ENCODE results near the gene HLA-DRB5.

The HLA-DRB5 gene

DNA sequence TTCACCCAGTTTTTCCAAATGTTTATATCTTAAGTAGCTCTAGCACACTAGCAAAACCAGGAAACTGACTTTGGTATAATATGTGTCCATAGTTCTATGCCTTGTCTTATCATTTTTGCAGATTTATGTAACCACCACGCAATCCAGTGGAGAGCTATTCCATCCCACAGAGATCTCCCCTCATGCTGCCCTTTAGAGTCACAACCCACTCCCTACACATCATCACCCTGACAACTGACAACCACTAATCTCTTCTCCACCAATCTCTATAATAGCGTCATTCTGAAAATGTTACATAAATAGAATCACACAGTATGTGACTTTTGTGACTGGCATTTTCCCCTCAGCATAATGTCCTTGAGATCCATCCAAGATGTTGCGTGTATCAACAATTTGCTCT lies 29.1 kb downstream of the HLA-DRB5 start:
- H3K18ac ChIP-seq (ENCODE audit: low read length): no peak overlapping the region
- H3K79me1 ChIP-seq (ENCODE audit: low read depth, low read length): no peaks in the 10 kb centered on the region
- H2AK5ac ChIP-seq (ENCODE audit: low read depth, low read length): no peak overlapping the region
- DNase-seq (ENCODE audit: low spot score): no peak
- H2BK12ac ChIP-seq (ENCODE audit: low read length): no peak overlapping the region
- H4K8ac ChIP-seq (ENCODE audit: low read depth, low read length): no peak overlapping the region
- no peak overlapping the region for H3K27ac ChIP-seq (replicated peaks; ENCODE audit: low read length)
- H3K36me3 ChIP-seq (replicated peaks in 1 of 2; ENCODE audit: control insufficient read depth in 2 of 2, insufficient read depth in 2 of 2, low read length in 2 of 2): no peaks in the 10 kb centered on the region
- H3K23ac ChIP-seq (ENCODE audit: low read depth, low read length, poor library complexity): no peak overlapping the region
- no peak overlapping the region for H2BK5ac ChIP-seq (ENCODE audit: low read length)
- H3K9me3 ChIP-seq (replicated peaks in 1 of 2; ENCODE audit: control insufficient read depth in 2 of 2, insufficient read depth in 1 of 2, low read depth in 1 of 2, low read length in 2 of 2): no peaks in the 10 kb centered on the region
- H3K4me2 ChIP-seq (ENCODE audit: insufficient read depth, low read length, poor library complexity, severe bottlenecking): no peak overlapping the region
- no peak overlapping the region for H2BK15ac ChIP-seq (ENCODE audit: low read length)
- no peak overlapping the region for H3K9ac ChIP-seq (ENCODE audit: low read depth, low read length, poor library complexity)
- H3K27me3 ChIP-seq (ENCODE audit: control insufficient read depth in 3 of 3, insufficient read depth in 3 of 3, low read depth in 1 of 3, low read length in 3 of 3): no peaks in the 10 kb centered on the region
- no peak overlapping the region for H3K14ac ChIP-seq (ENCODE audit: low read length)
- H3K4ac ChIP-seq (ENCODE audit: low read length): no peak overlapping the region
- no peak overlapping the region for H2AFZ ChIP-seq (ENCODE audit: low read length)
- H3K4me3 ChIP-seq (ENCODE audit: low read length in 2 of 2): no peak overlapping the region
- no CpG with 5 or more reads among the region's 3 CpGs for WGBS, 2 donors (ENCODE audit: extremely low coverage in 2 of 2, insufficient read length in 2 of 2, insufficient replicate concordance in 1 of 2)
- no peak overlapping the region for H4K91ac ChIP-seq (ENCODE audit: low read depth, low read length, poor library complexity)
- no peak overlapping the region for H2BK120ac ChIP-seq (ENCODE audit: low read depth, low read length)
- no peaks in the 10 kb centered on the region for H3K4me1 ChIP-seq (ENCODE audit: control insufficient read depth in 2 of 2, insufficient read depth in 1 of 2, low read depth in 1 of 2, low read length in 2 of 2)

DNA sequence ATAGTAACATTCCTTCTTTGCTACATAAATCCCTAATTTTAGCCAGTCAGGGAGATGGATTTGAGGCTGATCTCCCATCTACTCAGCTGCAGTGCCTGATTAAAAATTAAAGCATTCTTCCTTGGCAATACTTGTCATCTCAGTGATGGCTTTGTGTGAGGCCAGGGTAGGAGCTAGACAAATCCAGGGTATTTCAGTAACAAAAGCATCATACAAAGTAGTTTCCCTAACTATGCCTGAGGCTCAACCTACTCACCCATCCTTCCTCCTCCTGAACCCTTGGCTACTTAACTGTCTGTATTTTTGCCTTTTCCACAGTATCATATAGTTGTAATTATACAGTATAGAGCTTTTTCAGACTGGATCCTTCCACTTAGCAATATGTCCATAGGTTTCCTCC lies 37.7 kb downstream of the HLA-DRB5 start:
- Histone ChIP-seq H3K27me3 (ENCODE audit: control insufficient read depth in 3 of 3, insufficient read depth in 3 of 3, low read depth in 1 of 3, low read length in 3 of 3) (no peaks in the 10 kb centered on the region), H3K4me1 (ENCODE audit: control insufficient read depth in 2 of 2, insufficient read depth in 1 of 2, low read depth in 1 of 2, low read length in 2 of 2) (no peaks in the 10 kb centered on the region), H3K36me3 (replicated peaks in 1 of 2; ENCODE audit: control insufficient read depth in 2 of 2, insufficient read depth in 2 of 2, low read length in 2 of 2) (no peaks in the 10 kb centered on the region), H2BK15ac (ENCODE audit: low read length) (no peak overlapping the region), H4K91ac (ENCODE audit: low read depth, low read length, poor library complexity) (no peak overlapping the region), H3K4me2 (ENCODE audit: insufficient read depth, low read length, poor library complexity, severe bottlenecking) (no peak overlapping the region), H2BK120ac (ENCODE audit: low read depth, low read length) (no peak overlapping the region), H3K9ac (ENCODE audit: low read depth, low read length, poor library complexity) (no peak overlapping the region), H2AFZ (ENCODE audit: low read length) (no peak overlapping the region), H3K79me1 (ENCODE audit: low read depth, low read length) (no peaks in the 10 kb centered on the region), H3K18ac (ENCODE audit: low read length) (no peak overlapping the region), H2BK5ac (ENCODE audit: low read length) (no peak overlapping the region), H3K4ac (ENCODE audit: low read length) (no peak overlapping the region), H2BK12ac (ENCODE audit: low read length) (no peak overlapping the region), H3K14ac (ENCODE audit: low read length) (no peak overlapping the region), H2AK5ac (ENCODE audit: low read depth, low read length) (no peak overlapping the region), H3K9me3 (replicated peaks in 1 of 2; ENCODE audit: control insufficient read depth in 2 of 2, insufficient read depth in 1 of 2, low read depth in 1 of 2, low read length in 2 of 2) (no peaks in the 10 kb centered on the region), H4K8ac (ENCODE audit: low read depth, low read length) (no peak overlapping the region), H3K27ac (replicated peaks; ENCODE audit: low read length) (no peak overlapping the region), H3K4me3 (ENCODE audit: low read length in 2 of 2) (no peak overlapping the region), H3K23ac (ENCODE audit: low read depth, low read length, poor library complexity) (no peak overlapping the region)
- DNase-seq (ENCODE audit: low spot score): no peak

DNA sequence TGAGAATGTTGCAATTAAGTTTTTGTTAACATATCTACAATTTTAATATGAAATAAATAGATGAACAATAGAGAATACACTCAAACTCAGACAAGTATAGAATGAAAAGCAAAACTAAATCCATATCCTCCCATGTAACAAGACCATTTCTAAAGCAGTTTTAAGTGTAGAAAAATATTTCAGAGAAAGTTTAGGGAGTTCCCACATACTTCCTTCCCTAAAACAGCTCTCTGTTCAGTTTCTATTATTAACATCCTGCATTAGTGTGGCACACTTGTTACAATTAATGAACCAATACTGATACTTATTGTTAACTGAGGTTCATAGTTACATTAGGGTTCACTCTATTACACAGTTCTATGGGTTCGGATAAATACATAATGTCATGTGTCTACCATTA lies 38.4 kb downstream of the HLA-DRB5 start:
- Histone ChIP-seq H3K18ac (ENCODE audit: low read length) (no peak overlapping the region), H3K27ac (replicated peaks; ENCODE audit: low read length) (no peak overlapping the region), H3K4me2 (ENCODE audit: insufficient read depth, low read length, poor library complexity, severe bottlenecking) (no peak overlapping the region), H3K4me1 (ENCODE audit: control insufficient read depth in 2 of 2, insufficient read depth in 1 of 2, low read depth in 1 of 2, low read length in 2 of 2) (no peaks in the 10 kb centered on the region), H3K23ac (ENCODE audit: low read depth, low read length, poor library complexity) (no peak overlapping the region), H3K36me3 (replicated peaks in 1 of 2; ENCODE audit: control insufficient read depth in 2 of 2, insufficient read depth in 2 of 2, low read length in 2 of 2) (no peaks in the 10 kb centered on the region), H2BK5ac (ENCODE audit: low read length) (no peak overlapping the region), H2AFZ (ENCODE audit: low read length) (no peak overlapping the region), H3K79me1 (ENCODE audit: low read depth, low read length) (no peaks in the 10 kb centered on the region), H2BK15ac (ENCODE audit: low read length) (no peak overlapping the region), H4K8ac (ENCODE audit: low read depth, low read length) (no peak overlapping the region), H2AK5ac (ENCODE audit: low read depth, low read length) (no peak overlapping the region), H2BK12ac (ENCODE audit: low read length) (no peak overlapping the region), H2BK120ac (ENCODE audit: low read depth, low read length) (no peak overlapping the region), H4K91ac (ENCODE audit: low read depth, low read length, poor library complexity) (no peak overlapping the region), H3K4ac (ENCODE audit: low read length) (no peak overlapping the region), H3K27me3 (ENCODE audit: control insufficient read depth in 3 of 3, insufficient read depth in 3 of 3, low read depth in 1 of 3, low read length in 3 of 3) (no peaks in the 10 kb centered on the region), H3K9me3 (replicated peaks in 1 of 2; ENCODE audit: control insufficient read depth in 2 of 2, insufficient read depth in 1 of 2, low read depth in 1 of 2, low read length in 2 of 2) (no peaks in the 10 kb centered on the region), H3K9ac (ENCODE audit: low read depth, low read length, poor library complexity) (no peak overlapping the region), H3K4me3 (ENCODE audit: low read length in 2 of 2) (no peak overlapping the region), H3K14ac (ENCODE audit: low read length) (no peak overlapping the region)
- DNase-seq (ENCODE audit: low spot score): no peak
- WGBS, 2 donors (ENCODE audit: extremely low coverage in 2 of 2, insufficient read length in 2 of 2, insufficient replicate concordance in 1 of 2): no CpG with 5 or more reads among the region's 1 CpG

DNA sequence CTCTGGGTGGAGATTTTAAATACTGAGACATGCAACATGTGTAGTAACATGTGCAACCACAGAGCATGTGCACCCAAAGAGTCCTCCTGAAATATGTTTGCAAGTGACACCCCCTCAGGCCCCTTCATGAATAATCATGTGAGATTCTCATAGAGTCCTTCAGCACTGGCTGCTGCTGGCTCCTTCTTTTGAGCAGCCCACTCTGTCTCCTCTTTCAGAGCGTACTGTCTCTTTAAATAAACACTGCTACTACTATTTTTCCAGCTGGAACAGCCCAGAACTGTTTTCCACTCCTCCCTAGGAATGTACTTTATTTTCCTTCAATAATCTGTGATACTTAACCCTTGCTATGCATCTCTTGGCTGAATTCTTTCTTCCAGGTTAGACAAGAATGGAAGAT lies 42.0 kb downstream of the HLA-DRB5 start:
- no peak overlapping the region for H2BK120ac ChIP-seq (ENCODE audit: low read depth, low read length)
- H3K4me3 ChIP-seq (ENCODE audit: low read length in 2 of 2): no peak overlapping the region
- no peak overlapping the region for H2AFZ ChIP-seq (ENCODE audit: low read length)
- no peak overlapping the region for H3K18ac ChIP-seq (ENCODE audit: low read length)
- H2BK5ac ChIP-seq (ENCODE audit: low read length): no peak overlapping the region
- H3K4ac ChIP-seq (ENCODE audit: low read length): no peak overlapping the region
- no peaks in the 10 kb centered on the region for H3K36me3 ChIP-seq (replicated peaks in 1 of 2; ENCODE audit: control insufficient read depth in 2 of 2, insufficient read depth in 2 of 2, low read length in 2 of 2)
- H4K91ac ChIP-seq (ENCODE audit: low read depth, low read length, poor library complexity): no peak overlapping the region
- H3K27me3 ChIP-seq (ENCODE audit: control insufficient read depth in 3 of 3, insufficient read depth in 3 of 3, low read depth in 1 of 3, low read length in 3 of 3): no peaks in the 10 kb centered on the region
- H4K8ac ChIP-seq (ENCODE audit: low read depth, low read length): no peak overlapping the region
- H3K4me2 ChIP-seq (ENCODE audit: insufficient read depth, low read length, poor library complexity, severe bottlenecking): no peak overlapping the region
- no peak for DNase-seq (ENCODE audit: low spot score)
- H2BK12ac ChIP-seq (ENCODE audit: low read length): no peak overlapping the region
- no peak overlapping the region for H2BK15ac ChIP-seq (ENCODE audit: low read length)
- no CpG with 5 or more reads among the region's 1 CpG for WGBS, 2 donors (ENCODE audit: extremely low coverage in 2 of 2, insufficient read length in 2 of 2, insufficient replicate concordance in 1 of 2)
- H3K79me1 ChIP-seq (ENCODE audit: low read depth, low read length): peaks cover 2% of the 10 kb centered on the region
- H3K9ac ChIP-seq (ENCODE audit: low read depth, low read length, poor library complexity): no peak overlapping the region
- no peaks in the 10 kb centered on the region for H3K9me3 ChIP-seq (replicated peaks in 1 of 2; ENCODE audit: control insufficient read depth in 2 of 2, insufficient read depth in 1 of 2, low read depth in 1 of 2, low read length in 2 of 2)
- no peak overlapping the region for H3K14ac ChIP-seq (ENCODE audit: low read length)
- no peak overlapping the region for H2AK5ac ChIP-seq (ENCODE audit: low read depth, low read length)
- H3K23ac ChIP-seq (ENCODE audit: low read depth, low read length, poor library complexity): no peak overlapping the region
- H3K4me1 ChIP-seq (ENCODE audit: control insufficient read depth in 2 of 2, insufficient read depth in 1 of 2, low read depth in 1 of 2, low read length in 2 of 2): no peaks in the 10 kb centered on the region
- H3K27ac ChIP-seq (replicated peaks; ENCODE audit: low read length): no peak overlapping the region

Data from neuronal stem cell (in vitro differentiated cells).